ENCODE results near the gene SBNO2. TPM values are rescaled to one million over a fixed set of nuclear protein-coding genes. Genes with fewer than 3 reads are reported as not detected.
"Not testable (repeated sequence)": the region's sequence is repeated elsewhere in the genome, so short reads cannot be mapped to it uniquely, and the experiment has no call there.

SBNO2 gene
- total RNA-seq, 2 experiments from 2014 or later, result 112 to 117 TPM

- no peaks in the 10 kb centered on the region for H3K27me3 Mint-ChIP-seq (ENCODE audit: low read depth)
- H3K4me1 Mint-ChIP-seq (ENCODE audit: low read depth), result peaks cover 20% of the 10 kb centered on the region
- H3K9me3 Mint-ChIP-seq, result no peaks in the 10 kb centered on the region
- intact Hi-C loops (cut with micrococcal nuclease), result no loop called here
- CTCF ChIA-PET, result interaction anchor here (0.8 to 1.2 kb wide), 2 partner anchors 123 to 203 kb away, joined by 5 read pairs; no protein-coding TSS in a partner anchor
- H3K36me3 Mint-ChIP-seq (ENCODE audit: low read depth), result peaks cover 9% of the 10 kb centered on the region
- no peak overlapping the region for H3K27ac Mint-ChIP-seq
- H3K4me3 Mint-ChIP-seq, result no peak overlapping the region
- no peak for DNase-seq
These were observed 43.3 kb upstream of the SBNO2 start for GRCh38 chr19:1217366-1217765.

GRCh38 chr19:1216756-1217155, 42.7 kb upstream of the SBNO2 start:
- intact Hi-C loops (cut with micrococcal nuclease), result no loop called here
- H3K27me3 Mint-ChIP-seq (ENCODE audit: low read depth), result no peaks in the 10 kb centered on the region
- CTCF ChIA-PET, result interaction anchor here (0.6 to 1.2 kb wide), 3 partner anchors 103 to 202 kb away, joined by 3 to 5 read pairs (median 5); no protein-coding TSS in a partner anchor
- no peak for DNase-seq
- peaks cover 21% of the 10 kb centered on the region for H3K4me1 Mint-ChIP-seq (ENCODE audit: low read depth)
- no peak overlapping the region for H3K4me3 Mint-ChIP-seq
- H3K9me3 Mint-ChIP-seq, result no peaks in the 10 kb centered on the region
- H3K36me3 Mint-ChIP-seq (ENCODE audit: low read depth), result peaks cover 10% of the 10 kb centered on the region
- no peak overlapping the region for H3K27ac Mint-ChIP-seq

- Mint-ChIP-seq H3K27ac (no peak overlapping the region), H3K27me3 (ENCODE audit: low read depth) (no peaks in the 10 kb centered on the region)
These were observed 41.0 kb upstream of the SBNO2 start for GRCh38 chr19:1214862-1215731.

GRCh38 chr19:1214299-1214861, 40.3 kb upstream of the SBNO2 start:
- CTCF ChIA-PET, result interaction anchor here (0.7 to 2.2 kb wide), 3 partner anchors 9 to 26 kb away, joined by 3 to 11 read pairs (median 3); no protein-coding TSS in a partner anchor
- H3K4me1 Mint-ChIP-seq (ENCODE audit: low read depth), result peaks cover 38% of the 10 kb centered on the region
- no peaks in the 10 kb centered on the region for H3K27me3 Mint-ChIP-seq (ENCODE audit: low read depth)
- peaks cover 15% of the 10 kb centered on the region for H3K36me3 Mint-ChIP-seq (ENCODE audit: low read depth)
- peak overlapping the region; percentile 79 for H3K4me3 Mint-ChIP-seq
- intact Hi-C loops (cut with micrococcal nuclease), result loop anchor here (2.0 kb wide), 1 partner anchor 26 kb away; the partner anchor contains the start of gene ATP5F1D
- DNase-seq, result no peak
- H3K9me3 Mint-ChIP-seq, result no peaks in the 10 kb centered on the region
- peak overlapping the region; percentile 98 for H3K27ac Mint-ChIP-seq

More at GRCh38 chr19:1214862-1215731, 41.0 kb upstream of the SBNO2 start:
- Mint-ChIP-seq H3K9me3 (no peaks in the 10 kb centered on the region), H3K36me3 (ENCODE audit: low read depth) (peaks cover 12% of the 10 kb centered on the region), H3K4me1 (ENCODE audit: low read depth) (peaks cover 32% of the 10 kb centered on the region), H3K4me3 (no peak overlapping the region)
- no peak for DNase-seq
- intact Hi-C loops (cut with micrococcal nuclease), result loop anchor here (2.0 kb wide), 1 partner anchor 26 kb away; the partner anchor contains the start of gene ATP5F1D
- CTCF ChIA-PET, result interaction anchor here (1.1 to 2.2 kb wide), 2 partner anchors 8 to 12 kb away, joined by 3 to 11 read pairs; no protein-coding TSS in a partner anchor

- intact Hi-C loops (cut with micrococcal nuclease), result loop anchor here (2.0 kb wide), 1 partner anchor 27 kb away; the partner anchor contains the start of gene ATP5F1D
- Mint-ChIP-seq H3K4me1 (ENCODE audit: low read depth) (peaks cover 41% of the 10 kb centered on the region), H3K27me3 (ENCODE audit: low read depth) (no peaks in the 10 kb centered on the region)
These were observed 39.6 kb upstream of the SBNO2 start for GRCh38 chr19:1213391-1214286.

DNA sequence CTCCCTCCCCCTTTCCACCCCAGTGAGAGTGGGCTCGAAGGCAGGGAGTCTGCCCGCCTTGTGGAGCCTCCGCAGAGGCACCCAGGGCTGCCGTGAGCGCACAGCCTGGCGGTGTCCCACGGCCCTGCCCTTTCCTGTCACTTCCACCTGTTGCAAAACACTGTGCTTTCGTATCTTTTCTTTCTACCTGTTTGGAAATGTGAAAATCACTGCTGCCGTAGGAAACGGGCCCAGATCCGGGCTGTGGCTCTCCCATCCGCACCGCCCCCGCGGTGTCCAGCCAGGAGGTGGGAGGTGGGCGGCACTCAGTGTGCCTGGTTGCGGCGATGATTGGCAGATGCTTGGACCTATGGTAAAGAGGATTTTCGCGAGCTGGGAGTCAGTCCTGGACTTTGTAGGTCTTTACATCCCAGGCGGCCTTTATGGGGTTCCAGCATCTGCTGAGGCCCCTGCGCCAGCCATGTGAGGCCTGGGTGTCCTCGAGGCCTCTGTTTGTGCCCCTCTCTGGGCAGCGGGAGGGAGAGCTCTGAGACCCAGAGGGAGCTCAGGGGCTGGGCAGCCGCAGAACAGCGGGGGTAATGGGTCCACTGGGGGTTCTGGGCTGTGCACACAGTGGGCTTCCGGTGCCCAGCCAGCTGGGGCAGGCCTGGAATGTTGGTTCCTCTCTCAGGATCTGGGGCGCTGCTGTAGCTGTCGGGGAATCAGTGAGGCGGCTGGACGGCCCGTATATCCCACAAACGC, 37.6 kb upstream of the SBNO2 start:
- CTCF ChIA-PET, result interaction anchor here (0.6 to 1.6 kb wide), 3 partner anchors 32 to 187 kb away, joined by 4 to 5 read pairs (median 4); no protein-coding TSS in a partner anchor
- intact Hi-C loops (cut with micrococcal nuclease), result no loop called here

More at GRCh38 chr19:1213391-1214286, 39.6 kb upstream of the SBNO2 start:
- DNase-seq, result peak; percentile 89
- Mint-ChIP-seq H3K36me3 (ENCODE audit: low read depth) (peaks cover 15% of the 10 kb centered on the region), H3K27ac (peak overlapping the region; percentile 98), H3K4me3 (peak overlapping the region; percentile 79), H3K9me3 (no peaks in the 10 kb centered on the region)
- CTCF ChIA-PET, result interaction anchor here (0.6 to 2.2 kb wide), 5 partner anchors 10 to 53 kb away, joined by 3 to 11 read pairs (median 4); no protein-coding TSS in a partner anchor

GRCh38 chr19:1210227-1210538, 36.1 kb upstream of the SBNO2 start:
- Mint-ChIP-seq H3K4me3 (no peak overlapping the region), H3K36me3 (ENCODE audit: low read depth) (peaks cover 29% of the 10 kb centered on the region), H3K27me3 (ENCODE audit: low read depth) (no peaks in the 10 kb centered on the region), H3K27ac (no peak overlapping the region), H3K4me1 (ENCODE audit: low read depth) (peaks cover 42% of the 10 kb centered on the region), H3K9me3 (no peaks in the 10 kb centered on the region)
- CTCF ChIA-PET, result no interaction called here
- no peak for DNase-seq
- intact Hi-C loops (cut with micrococcal nuclease), result no loop called here

More for the DNA sequence above, 37.6 kb upstream of the SBNO2 start:
- H3K9me3 Mint-ChIP-seq, result no peaks in the 10 kb centered on the region
- H3K27ac Mint-ChIP-seq, result no peak overlapping the region
- H3K36me3 Mint-ChIP-seq (ENCODE audit: low read depth), result peaks cover 27% of the 10 kb centered on the region
- DNase-seq, result no peak
- H3K4me1 Mint-ChIP-seq (ENCODE audit: low read depth), result peaks cover 48% of the 10 kb centered on the region
- H3K4me3 Mint-ChIP-seq, result peak overlapping the region; percentile 6
- no peaks in the 10 kb centered on the region for H3K27me3 Mint-ChIP-seq (ENCODE audit: low read depth)

DNA sequence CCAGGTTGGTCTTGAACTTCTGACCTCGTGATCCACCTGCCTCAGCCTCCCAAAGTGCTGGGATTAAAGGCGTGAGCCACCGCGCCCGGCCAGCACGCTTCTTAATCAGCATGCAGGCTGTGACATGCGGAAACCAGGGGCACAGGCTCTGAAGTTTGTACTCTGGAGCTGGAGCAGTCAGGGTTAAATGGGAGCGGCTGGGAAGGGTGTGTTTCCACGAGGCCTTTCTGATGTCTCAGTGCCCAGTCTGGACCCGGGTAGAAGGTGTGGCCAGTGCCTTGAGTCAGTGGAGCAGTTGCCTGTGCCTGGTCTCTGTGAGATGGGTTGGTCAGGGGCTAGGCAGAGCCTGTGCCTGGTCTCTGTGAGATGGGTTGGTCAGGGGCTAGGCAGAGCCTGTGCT, 34.8 kb upstream of the SBNO2 start:
- H3K27me3 Mint-ChIP-seq (ENCODE audit: low read depth); CTCF ChIA-PET; intact Hi-C loops (cut with micrococcal nuclease); H3K9me3 Mint-ChIP-seq; DNase-seq; H3K27ac Mint-ChIP-seq: not testable (repeated sequence)
- H3K4me3 Mint-ChIP-seq, result peak overlapping the region; percentile 21
- peaks cover 28% of the 10 kb centered on the region for H3K36me3 Mint-ChIP-seq (ENCODE audit: low read depth)
- H3K4me1 Mint-ChIP-seq (ENCODE audit: low read depth), result peaks cover 42% of the 10 kb centered on the region

DNA sequence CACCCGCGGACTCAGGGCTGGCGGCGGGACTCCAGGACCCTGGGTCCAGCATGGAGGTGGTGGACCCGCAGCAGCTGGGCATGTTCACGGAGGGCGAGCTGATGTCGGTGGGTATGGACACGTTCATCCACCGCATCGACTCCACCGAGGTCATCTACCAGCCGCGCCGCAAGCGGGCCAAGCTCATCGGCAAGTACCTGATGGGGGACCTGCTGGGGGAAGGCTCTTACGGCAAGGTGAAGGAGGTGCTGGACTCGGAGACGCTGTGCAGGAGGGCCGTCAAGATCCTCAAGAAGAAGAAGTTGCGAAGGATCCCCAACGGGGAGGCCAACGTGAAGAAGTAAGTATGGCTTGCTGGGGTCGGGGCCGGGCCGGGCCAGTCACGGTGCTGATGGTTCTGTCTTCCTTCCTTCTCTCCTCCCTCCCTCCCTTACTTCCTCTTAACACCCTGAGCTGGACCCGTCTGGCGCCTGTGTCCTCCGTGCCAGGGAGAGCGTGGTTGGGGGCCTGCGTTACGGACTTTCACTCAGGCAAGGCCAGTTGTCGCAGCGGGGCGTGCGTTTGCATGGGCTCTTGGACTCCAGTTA, 32.9 kb upstream of the SBNO2 start:
- H3K4me3 Mint-ChIP-seq, result peak overlapping the region; percentile 93
- H3K36me3 Mint-ChIP-seq (ENCODE audit: low read depth), result peaks cover 19% of the 10 kb centered on the region
- DNase-seq, result peak; percentile 39
- peak overlapping the region; percentile 84 for H3K27ac Mint-ChIP-seq
- no peaks in the 10 kb centered on the region for H3K9me3 Mint-ChIP-seq
- CTCF ChIA-PET, result no interaction called here
- intact Hi-C loops (cut with micrococcal nuclease), result no loop called here
- no peaks in the 10 kb centered on the region for H3K27me3 Mint-ChIP-seq (ENCODE audit: low read depth)
- peaks cover 41% of the 10 kb centered on the region for H3K4me1 Mint-ChIP-seq (ENCODE audit: low read depth)

DNA sequence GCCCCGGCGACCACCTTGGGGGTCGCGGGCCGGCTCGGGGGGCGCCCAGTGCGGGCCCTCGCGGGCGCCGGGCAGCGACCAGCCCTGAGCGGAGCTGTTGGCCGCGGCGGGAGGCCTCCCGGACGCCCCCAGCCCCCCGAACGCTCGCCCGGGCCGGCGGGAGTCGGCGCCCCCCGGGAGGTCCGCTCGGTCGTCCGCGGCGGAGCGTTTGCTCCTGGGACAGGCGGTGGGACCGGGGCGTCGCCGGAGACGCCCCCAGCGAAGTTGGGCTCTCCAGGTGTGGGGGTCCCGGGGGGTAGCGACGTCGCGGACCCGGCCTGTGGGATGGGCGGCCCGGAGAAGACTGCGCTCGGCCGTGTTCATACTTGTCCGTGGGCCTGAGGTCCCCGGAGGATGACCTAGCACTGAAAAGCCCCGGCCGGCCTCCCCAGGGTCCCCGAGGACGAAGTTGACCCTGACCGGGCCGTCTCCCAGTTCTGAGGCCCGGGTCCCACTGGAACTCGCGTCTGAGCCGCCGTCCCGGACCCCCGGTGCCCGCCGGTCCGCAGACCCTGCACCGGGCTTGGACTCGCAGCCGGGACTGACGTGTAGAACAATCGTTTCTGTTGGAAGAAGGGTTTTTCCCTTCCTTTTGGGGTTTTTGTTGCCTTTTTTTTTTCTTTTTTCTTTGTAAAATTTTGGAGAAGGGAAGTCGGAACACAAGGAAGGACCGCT, 32.2 kb upstream of the SBNO2 start:
- intact Hi-C loops (cut with micrococcal nuclease), result no loop called here
- Mint-ChIP-seq H3K27me3 (ENCODE audit: low read depth) (no peaks in the 10 kb centered on the region), H3K36me3 (ENCODE audit: low read depth) (peaks cover 16% of the 10 kb centered on the region), H3K9me3 (no peaks in the 10 kb centered on the region), H3K4me3 (peak overlapping the region; percentile 93), H3K4me1 (ENCODE audit: low read depth) (peaks cover 37% of the 10 kb centered on the region), H3K27ac (peak overlapping the region; percentile 84)
- DNase-seq, result no peak
- CTCF ChIA-PET, result no interaction called here

All from activated naive CD4-positive, alpha-beta T cell treated with anti-CD3 and anti-CD28 coated beads for 36 hours (primary cell).